ENCODE results near the gene SGO2. TPM values are rescaled to one million over a fixed set of nuclear protein-coding genes. Genes with fewer than 3 reads are reported as not detected.
A peak's percentile ranks its signal among the peaks of the same experiment; 100 is the strongest.
"Not testable (repeated sequence)": the region's sequence is repeated elsewhere in the genome, so short reads cannot be mapped to it uniquely, and the experiment has no call there.

Gene SGO2
- polyA plus RNA-seq, 1 donor from 2014 or later: 3.5 TPM

- no peak overlapping the region for H3K27ac Mint-ChIP-seq
- peaks cover 8% of the 10 kb centered on the region for H3K27me3 Mint-ChIP-seq
Measured at GRCh38 chr2:200615247-200615646, 89.2 kb downstream of the SGO2 start.

GRCh38 chr2:200616193-200616592 is 90.2 kb downstream of the SGO2 start:
- Mint-ChIP-seq H3K9me3 (no peaks in the 10 kb centered on the region), H3K4me1 (peaks cover 0 to 6% (median 0%) of the 10 kb centered on the region in 3 donors), H3K27me3 (peaks cover 8% of the 10 kb centered on the region), H3K4me3 (peak overlapping the region in 1 of 4 donors; percentile 5), H3K27ac (no peak overlapping the region), H3K36me3 (no peaks in the 10 kb centered on the region)

More at GRCh38 chr2:200615247-200615646, 89.2 kb downstream of the SGO2 start:
- Mint-ChIP-seq H3K4me1 (peaks cover 0 to 6% (median 0%) of the 10 kb centered on the region in 3 donors), H3K36me3 (no peaks in the 10 kb centered on the region), H3K9me3 (no peaks in the 10 kb centered on the region), H3K4me3 (no peak overlapping the region)

GRCh38 chr2:200616656-200617055 is 90.6 kb downstream of the SGO2 start:
- H3K9me3 Mint-ChIP-seq: no peaks in the 10 kb centered on the region
- peaks cover 0 to 6% (median 0%) of the 10 kb centered on the region in 3 donors for H3K4me1 Mint-ChIP-seq
- H3K4me3 Mint-ChIP-seq: no peak overlapping the region
- H3K27ac Mint-ChIP-seq: no peak overlapping the region
- peaks cover 8% of the 10 kb centered on the region for H3K27me3 Mint-ChIP-seq
- no peaks in the 10 kb centered on the region for H3K36me3 Mint-ChIP-seq

DNA sequence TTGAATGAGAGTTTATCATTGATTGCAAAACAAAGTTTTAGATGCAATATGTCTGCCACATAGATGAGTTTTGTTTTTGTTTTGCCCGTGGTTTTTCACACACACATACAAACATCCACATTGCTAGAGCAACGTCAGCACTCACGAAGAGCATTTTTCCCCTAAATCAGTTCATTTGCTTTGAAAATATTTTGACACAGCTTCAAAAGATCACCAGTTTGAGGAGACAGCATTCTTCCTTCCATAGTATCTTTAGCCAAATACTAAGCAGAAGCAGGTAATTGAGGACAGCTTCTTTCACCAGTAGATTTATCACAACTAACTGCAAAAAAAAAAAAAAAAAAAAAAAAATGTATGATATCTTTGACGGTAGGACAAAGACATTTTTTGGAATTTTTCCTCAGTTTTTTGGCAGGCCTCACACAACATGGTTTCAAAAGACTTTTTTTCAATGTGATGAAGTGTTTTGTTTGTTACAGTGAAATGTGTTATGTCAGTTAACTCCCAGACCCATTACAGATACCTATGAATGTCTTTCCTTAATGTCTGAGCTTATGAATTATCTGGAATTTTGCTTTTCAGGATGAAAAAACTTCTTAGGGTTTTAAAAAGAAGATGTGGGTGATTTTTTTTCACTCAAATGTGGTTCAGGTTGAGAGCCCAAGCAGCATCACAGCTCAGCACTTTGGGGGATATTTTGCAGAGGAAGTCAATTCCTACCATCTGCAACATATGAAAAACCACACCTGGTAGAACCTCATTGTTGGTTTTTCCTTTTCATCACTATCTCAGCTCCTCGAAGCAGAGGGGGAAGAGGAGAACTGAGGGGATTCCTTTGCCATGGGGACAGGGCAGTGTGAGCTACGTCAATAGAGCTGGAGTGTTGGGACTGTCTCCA is 91.4 kb downstream of the SGO2 start:
- H3K4me3 Mint-ChIP-seq: no peak overlapping the region
- peaks cover 0 to 6% (median 0%) of the 10 kb centered on the region in 3 donors for H3K4me1 Mint-ChIP-seq
- H3K36me3 Mint-ChIP-seq: no peaks in the 10 kb centered on the region
- H3K27me3 Mint-ChIP-seq: peaks cover 9% of the 10 kb centered on the region
- no peak overlapping the region for H3K27ac Mint-ChIP-seq
- no peaks in the 10 kb centered on the region for H3K9me3 Mint-ChIP-seq

- H3K27ac Mint-ChIP-seq: no peak overlapping the region
- no peaks in the 10 kb centered on the region for H3K9me3 Mint-ChIP-seq
- peaks cover 12% of the 10 kb centered on the region for H3K27me3 Mint-ChIP-seq
- H3K4me3 Mint-ChIP-seq: no peak overlapping the region
- peaks cover 0 to 6% (median 0%) of the 10 kb centered on the region in 3 donors for H3K4me1 Mint-ChIP-seq
- no peaks in the 10 kb centered on the region for H3K36me3 Mint-ChIP-seq
Measured at GRCh38 chr2:200618054-200618419, 92.0 kb downstream of the SGO2 start.

- Mint-ChIP-seq H3K36me3 (no peaks in the 10 kb centered on the region), H3K27me3 (peaks cover 12% of the 10 kb centered on the region), H3K4me1 (peaks cover 0 to 6% (median 0%) of the 10 kb centered on the region in 3 donors), H3K4me3 (no peak overlapping the region), H3K27ac (peak overlapping the region in 1 of 3 donors; percentile 11), H3K9me3 (no peaks in the 10 kb centered on the region)
Measured at GRCh38 chr2:200618590-200619021, 92.6 kb downstream of the SGO2 start.

- Mint-ChIP-seq H3K4me1 (peaks cover 0 to 6% (median 0%) of the 10 kb centered on the region in 3 donors), H3K36me3 (no peaks in the 10 kb centered on the region), H3K27ac (no peak overlapping the region), H3K4me3 (no peak overlapping the region), H3K27me3 (peaks cover 12% of the 10 kb centered on the region), H3K9me3 (no peaks in the 10 kb centered on the region)
Measured at GRCh38 chr2:200619279-200619678, 93.3 kb downstream of the SGO2 start.

DNA sequence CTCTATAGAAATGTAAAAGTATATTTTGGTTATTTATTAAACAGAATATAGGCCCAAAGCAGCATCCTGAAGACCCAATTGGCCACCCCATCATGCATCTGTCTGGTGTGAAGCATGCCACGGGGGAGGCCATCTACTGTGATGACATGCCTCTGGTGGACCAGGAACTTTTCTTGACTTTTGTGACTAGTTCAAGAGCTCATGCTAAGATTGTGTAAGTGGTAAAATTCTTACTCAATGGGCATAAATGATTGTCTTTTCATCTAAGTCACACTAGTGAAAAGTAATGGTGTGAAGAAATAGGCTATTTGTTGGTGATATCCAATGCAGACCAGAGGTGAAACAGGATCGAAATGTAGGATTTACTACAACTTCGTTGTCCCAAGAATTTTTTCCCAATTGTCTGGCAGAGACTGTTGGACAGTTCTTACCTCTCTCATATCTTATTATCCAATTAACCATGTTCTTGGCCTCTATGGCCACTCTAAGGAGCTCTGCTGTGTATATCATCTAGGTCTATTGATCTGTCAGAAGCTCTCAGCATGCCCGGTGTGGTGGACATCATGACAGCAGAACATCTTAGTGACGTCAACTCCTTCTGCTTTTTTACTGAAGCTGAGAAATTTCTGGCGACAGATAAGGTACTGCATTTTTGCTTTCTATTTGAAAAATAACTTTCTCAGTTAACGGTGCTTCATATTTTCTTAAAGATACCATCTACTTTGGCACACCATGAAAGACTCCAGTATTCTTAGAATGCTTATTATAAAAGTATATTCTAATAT is 94.8 kb downstream of the SGO2 start:
- no peak overlapping the region for H3K27ac Mint-ChIP-seq
- H3K4me1 Mint-ChIP-seq: peaks cover 0 to 6% (median 0%) of the 10 kb centered on the region in 3 donors

GRCh38 chr2:200622106-200622505 is 96.1 kb downstream of the SGO2 start:
- Mint-ChIP-seq H3K27me3 (peaks cover 13% of the 10 kb centered on the region), H3K36me3 (no peaks in the 10 kb centered on the region), H3K4me1 (peaks cover 0 to 4% (median 0%) of the 10 kb centered on the region in 3 donors), H3K4me3 (no peak overlapping the region), H3K9me3 (no peaks in the 10 kb centered on the region), H3K27ac (no peak overlapping the region)

More for the DNA sequence above, 94.8 kb downstream of the SGO2 start:
- H3K4me3 Mint-ChIP-seq: no peak overlapping the region
- H3K9me3 Mint-ChIP-seq: no peaks in the 10 kb centered on the region
- no peaks in the 10 kb centered on the region for H3K36me3 Mint-ChIP-seq
- peaks cover 9% of the 10 kb centered on the region for H3K27me3 Mint-ChIP-seq

GRCh38 chr2:200624026-200624425 is 98.0 kb downstream of the SGO2 start:
- peaks cover 19% of the 10 kb centered on the region for H3K27me3 Mint-ChIP-seq
- no peak overlapping the region for H3K27ac Mint-ChIP-seq
- peaks cover 0 to 2% (median 0%) of the 10 kb centered on the region in 3 donors for H3K9me3 Mint-ChIP-seq
- H3K36me3 Mint-ChIP-seq: no peaks in the 10 kb centered on the region
- H3K4me1 Mint-ChIP-seq: no peaks in the 10 kb centered on the region
- no peak overlapping the region for H3K4me3 Mint-ChIP-seq

DNA sequence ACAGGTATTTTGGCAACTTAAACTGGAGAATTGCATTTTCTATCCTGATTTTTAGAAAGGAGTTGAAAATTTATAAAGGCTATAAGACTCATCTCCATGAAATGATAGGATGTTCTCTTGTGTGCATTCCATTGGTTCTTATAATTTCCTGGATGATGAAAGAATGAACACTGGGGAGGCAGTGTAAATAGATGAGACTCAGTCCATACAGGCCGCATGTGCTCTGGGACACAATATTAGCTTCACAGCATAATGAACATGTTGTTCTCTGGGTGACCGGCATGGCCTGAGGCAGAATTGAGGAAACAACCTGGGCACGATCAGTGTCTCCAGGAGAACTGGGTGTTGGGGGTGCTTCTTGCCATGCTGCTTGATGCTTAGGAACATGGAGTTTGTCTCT is 98.7 kb downstream of the SGO2 start:
- Mint-ChIP-seq H3K27me3 (peaks cover 22% of the 10 kb centered on the region), H3K9me3 (peaks cover 0 to 2% (median 0%) of the 10 kb centered on the region in 3 donors), H3K27ac (no peak overlapping the region), H3K4me3 (no peak overlapping the region), H3K36me3 (no peaks in the 10 kb centered on the region), H3K4me1 (no peaks in the 10 kb centered on the region)

- Mint-ChIP-seq H3K4me3 (no peak overlapping the region), H3K9me3 (peaks cover 0 to 2% (median 0%) of the 10 kb centered on the region in 3 donors), H3K36me3 (no peaks in the 10 kb centered on the region), H3K27ac (no peak overlapping the region), H3K4me1 (no peaks in the 10 kb centered on the region), H3K27me3 (peaks cover 22% of the 10 kb centered on the region)
Measured at GRCh38 chr2:200625282-200625681, 99.3 kb downstream of the SGO2 start.

- Mint-ChIP-seq H3K36me3 (no peaks in the 10 kb centered on the region), H3K4me3 (no peak overlapping the region), H3K9me3 (peaks cover 0 to 2% (median 0%) of the 10 kb centered on the region in 3 donors), H3K4me1 (no peaks in the 10 kb centered on the region), H3K27me3 (peaks cover 22% of the 10 kb centered on the region), H3K27ac (no peak overlapping the region)
Measured at GRCh38 chr2:200625958-200626363, 100.0 kb downstream of the SGO2 start.

GRCh38 chr2:200627110-200627770 is 101.2 kb downstream of the SGO2 start:
- H3K27ac Mint-ChIP-seq: no peak overlapping the region
- H3K4me3 Mint-ChIP-seq: peak overlapping the region in 1 of 4 donors; percentile 23
- peaks cover 0 to 2% (median 0%) of the 10 kb centered on the region in 3 donors for H3K9me3 Mint-ChIP-seq
- H3K27me3 Mint-ChIP-seq: peaks cover 22% of the 10 kb centered on the region
- no peaks in the 10 kb centered on the region for H3K36me3 Mint-ChIP-seq
- H3K4me1 Mint-ChIP-seq: no peaks in the 10 kb centered on the region

DNA sequence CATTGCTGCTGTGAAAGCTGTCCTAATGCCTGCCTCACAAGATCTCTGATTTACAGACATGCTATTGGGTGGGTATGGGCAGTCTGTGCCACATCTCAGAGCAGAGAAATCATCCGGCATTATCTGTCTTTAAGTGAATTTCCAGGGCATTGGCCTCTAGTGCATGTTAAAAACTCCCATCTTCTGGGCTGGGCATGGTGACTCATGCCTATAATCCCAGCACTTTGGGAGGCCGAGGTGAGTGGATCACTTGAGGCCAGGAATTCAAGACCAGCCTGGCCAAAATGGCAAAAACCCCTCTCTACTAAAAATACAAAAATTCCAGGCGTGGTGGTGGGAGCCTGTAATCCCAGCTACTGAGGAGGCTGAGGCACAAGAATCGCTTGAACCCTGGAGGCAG is 102.5 kb downstream of the SGO2 start:
- H3K9me3 Mint-ChIP-seq, H3K36me3 Mint-ChIP-seq, H3K4me3 Mint-ChIP-seq, H3K4me1 Mint-ChIP-seq, H3K27ac Mint-ChIP-seq: not testable (repeated sequence)
- peaks cover 15% of the 10 kb centered on the region for H3K27me3 Mint-ChIP-seq
